ENCODE results near the gene CCRL2. TPM values are rescaled to one million over a fixed set of nuclear protein-coding genes. Genes with fewer than 3 reads are reported as not detected.

The CCRL2 gene
- total and polyA plus RNA-seq, 2 of the 8 experiments (the other 6 are each of a cell fraction or from before 2014, with no cell fraction given) = not detected

DNA sequence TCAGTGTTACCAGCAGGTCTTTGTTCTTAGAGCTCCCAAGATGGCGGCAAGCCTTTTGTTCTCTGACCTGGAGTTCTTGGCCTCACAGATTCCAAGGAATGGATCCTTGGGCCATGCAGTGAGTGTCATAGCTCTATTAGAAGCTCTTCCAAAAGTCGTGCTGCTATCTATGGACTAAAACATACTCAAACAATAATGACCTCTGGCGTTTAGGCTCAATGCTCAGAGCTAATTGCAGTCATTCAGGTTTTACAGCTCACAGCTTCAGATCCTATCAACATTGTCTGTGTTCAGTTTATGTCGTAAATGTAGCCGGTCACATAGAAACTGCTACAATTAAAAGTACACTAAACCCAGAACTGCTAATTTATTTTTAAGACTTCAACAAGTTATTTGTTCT lies 22.2 kb downstream of the CCRL2 start:
- Histone ChIP-seq H2BK15ac (ENCODE audit: low read length) (no peak overlapping the region), H3K23me2 (ENCODE audit: low read depth, low read length) (no peaks in the 10 kb centered on the region), H4K91ac (replicated peaks; ENCODE audit: insufficient read length, low read length) (no peak overlapping the region), H2BK20ac (ENCODE audit: low read length) (no peak overlapping the region), H4K20me1 (replicated peaks in 1 of 2; ENCODE audit: control insufficient read depth in 1 of 2, insufficient read depth in 2 of 2, low read length in 2 of 2) (no peaks in the 10 kb centered on the region), H3K4me1 (replicated peaks in 1 of 4; ENCODE audit: control insufficient read depth in 3 of 4, insufficient read depth in 4 of 4, low read length in 3 of 4) (peaks cover 0 to 4% (median 0%) of the 10 kb centered on the region in 4 experiments; a peak in 1 of 7 replicates), H3K27me3 (replicated peaks in 1 of 4; ENCODE audit: control insufficient read depth in 3 of 4, extremely low read depth in 1 of 4, insufficient read depth in 3 of 4, low read length in 3 of 4) (no peaks in the 10 kb centered on the region), H2BK12ac (ENCODE audit: low read depth, low read length) (no peak overlapping the region), H3K79me1 (ENCODE audit: low read depth, low read length) (no peaks in the 10 kb centered on the region; the same call in 1 of the 2 replicates), H2BK5ac (ENCODE audit: low read depth, low read length) (no peak overlapping the region), H3K4me2 (ENCODE audit: insufficient read depth in 1 of 2, low read depth in 2 of 2, low read length in 2 of 2) (no peak overlapping the region), H3K9ac (replicated peaks in 1 of 4; ENCODE audit: extremely low read depth in 1 of 4, low read depth in 3 of 4, low read length in 3 of 4) (no peak overlapping the region), H2AK5ac (ENCODE audit: low read depth, low read length) (no peak overlapping the region), H3K4ac (replicated peaks; ENCODE audit: insufficient read length, low read depth, low read length) (no peak overlapping the region), H3K27ac (ENCODE audit: low read depth, low read length) (no peak overlapping the region), H3K9me3 (ENCODE audit: insufficient read depth in 2 of 2, low read depth in 1 of 2, low read length in 1 of 2) (peaks cover 5% of the 10 kb centered on the region in 2 experiments; a peak in 3 of 4 replicates), H3K4me3 (ENCODE audit: extremely low read depth in 1 of 4, insufficient read depth in 2 of 4, low read depth in 3 of 4, low read length in 4 of 4) (no peak overlapping the region), H3K23ac (ENCODE audit: insufficient read length) (no peak overlapping the region), H3K56ac (replicated peaks; ENCODE audit: insufficient read length, low read depth, low read length) (no peak overlapping the region), H3K36me3 (ENCODE audit: control insufficient read depth in 2 of 4, insufficient read depth in 4 of 4, low read length in 3 of 4) (no peaks in the 10 kb centered on the region), H4K5ac (ENCODE audit: insufficient read length, low read depth, low read length) (no peak overlapping the region), H3K14ac (ENCODE audit: insufficient read length) (no peak overlapping the region), H4K8ac (ENCODE audit: extremely low read depth, insufficient read depth, low read length) (no peak overlapping the region), H3K79me2 (ENCODE audit: control insufficient read depth in 1 of 2, insufficient read depth in 2 of 2, low read length in 2 of 2) (no peaks in the 10 kb centered on the region), H2BK120ac (replicated peaks; ENCODE audit: low read depth, low read length) (no peak overlapping the region), H2AFZ (ENCODE audit: low read length) (no peak overlapping the region), H3K18ac (ENCODE audit: extremely low read depth, low read length) (no peak overlapping the region)
- 93% methylated on average over 5 of the region's 5 CpGs; no CpG with 5 or more reads in 1 of the 2 experiments for WGBS, 2 experiments (ENCODE audit: extremely low coverage in 1 of 2, insufficient coverage in 1 of 2, insufficient read length in 1 of 2, insufficient replicate concordance in 2 of 2, low coverage in 1 of 2, low lambda C conversion rate in 2 of 2, missing lambda C conversion rate in 1 of 2)
- no peak for DNase-seq (ENCODE audit: low read depth in 1 of 2, low spot score in 2 of 2)
- CTCF ChIA-PET (ENCODE audit: partially characterized antibody) = interaction anchor here (0.8 to 4.6 kb wide), 12 partner anchors 10 to 461 kb away, joined by 3 to 31 read pairs (median 4); partner anchors contain the start of genes CCR5AS and CCRL2
- no peak for TF ChIP-seq BRCA1 (IDR thresholded peaks at IDR 0.05; ENCODE audit: low read depth, low read length)
- TF ChIP-seq KDM4A (IDR thresholded peaks at IDR 0.05; ENCODE audit: low read depth, low read length, severe bottlenecking) = no peak
- TF ChIP-seq YY1 (IDR thresholded peaks at IDR 0.05; ENCODE audit: low read depth, low read length) = peak; percentile 48; the same call in 1 of the 2 replicates
- POLR2A ChIA-PET (ENCODE audit: partially characterized antibody) = no interaction called here
- no peak for FAIRE-seq

All from H1 (cell line).